HG03565 (cell line): ENCODE data around the gene CETP.

Source experiments
- ATAC-seq: cut with Tn5 transposase; IDR thresholded peaks from one replicate; pipeline ENCODE4 v1.9.1; 2021; ENCODE audit warnings: mild to moderate bottlenecking, moderate library complexity; ENCODE audit not compliant: unreplicated experiment

Gene CETP

GRCh38 chr16:57016301-57016700 lies 54.6 kb downstream of the CETP start:
- no peak for ATAC-seq

GRCh38 chr16:57016831-57017230 lies 55.1 kb downstream of the CETP start:
- no peak for ATAC-seq

- ATAC-seq = no peak
Observed at GRCh38 chr16:57017251-57017650, 55.5 kb downstream of the CETP start.

GRCh38 chr16:57019746-57020145 lies 58.0 kb downstream of the CETP start:
- ATAC-seq = no peak

GRCh38 chr16:57020651-57021050 lies 58.9 kb downstream of the CETP start:
- ATAC-seq = no peak

GRCh38 chr16:57021757-57022156 lies 60.0 kb downstream of the CETP start:
- no peak for ATAC-seq

- no peak for ATAC-seq
Observed at GRCh38 chr16:57022445-57022844, 60.7 kb downstream of the CETP start.

- ATAC-seq = no peak
Observed at GRCh38 chr16:57023541-57024249, 61.9 kb downstream of the CETP start.

- no peak for ATAC-seq
Observed at GRCh38 chr16:57024894-57025680, 63.3 kb downstream of the CETP start.

GRCh38 chr16:57025941-57026777 lies 64.4 kb downstream of the CETP start:
- no peak for ATAC-seq

GRCh38 chr16:57026778-57027062 lies 65.0 kb downstream of the CETP start:
- ATAC-seq = no peak

GRCh38 chr16:57027067-57027466 lies 65.3 kb downstream of the CETP start:
- no peak for ATAC-seq

GRCh38 chr16:57028086-57028485 lies 66.3 kb downstream of the CETP start:
- no peak for ATAC-seq

GRCh38 chr16:57029161-57030160 lies 67.7 kb downstream of the CETP start:
- ATAC-seq = no peak

GRCh38 chr16:57030346-57030902 lies 68.7 kb downstream of the CETP start:
- no peak for ATAC-seq

GRCh38 chr16:57031156-57031555 lies 69.4 kb downstream of the CETP start:
- ATAC-seq = no peak

- ATAC-seq = no peak
Observed at GRCh38 chr16:57032346-57032745, 70.6 kb downstream of the CETP start.

- ATAC-seq = no peak
Observed at GRCh38 chr16:57032931-57033330, 71.2 kb downstream of the CETP start.
